Activated CD8-positive, alpha-beta T cell treated with anti-CD3 and anti-CD28 coated beads, Interleukin-2, amount 10 ng/mL, durations not matched to agents 7 days and 5 days (primary cell): ENCODE results near the gene ILKAP. TPM values are rescaled to one million over a fixed set of nuclear protein-coding genes. Genes with fewer than 3 reads are reported as not detected.

Source experiments
- ATAC-seq: fragments of 150-1000 bp; cut with Tn5 transposase; one replicate; pipeline ENCODE4 v1.10.0; 2021; ENCODE audit warnings: moderate library complexity
- CTCF ChIA-PET: fragments of 350-600 bp; sonication (Branson Sonifier 250); formaldehyde crosslinking; loops from one replicate; lab custom pipeline; 2021; ENCODE audit warnings: antibody characterized with exemption; lab: Charles Lee
- POLR2A ChIA-PET: fragments of 350-600 bp; sonication (Branson Sonifier 250); formaldehyde crosslinking; loops from one replicate; lab custom pipeline; 2021; ENCODE audit warnings: antibody characterized with exemption; lab: Charles Lee
- DNase-seq: peaks from one replicate; pipeline ENCODE4 v3.0.0-alpha.2; 2020
- H3K27ac Mint-ChIP-seq: one replicate; pipeline ENCODE4 v1.8.0; 2021; ENCODE audit warnings: mild to moderate bottlenecking, mixed read lengths
- H3K27me3 Mint-ChIP-seq: one replicate; pipeline ENCODE4 v1.8.0; 2021; ENCODE audit warnings: low read depth, mixed read lengths
- H3K36me3 Mint-ChIP-seq: one replicate; pipeline ENCODE4 v1.8.0; 2021; ENCODE audit warnings: low read depth, mixed read lengths
- H3K4me1 Mint-ChIP-seq: one replicate; pipeline ENCODE4 v1.8.0; 2021; ENCODE audit warnings: low read depth, mixed read lengths
- H3K4me3 Mint-ChIP-seq: one replicate; pipeline ENCODE4 v1.8.0; 2021; ENCODE audit warnings: mild to moderate bottlenecking, mixed read lengths
- H3K9me3 Mint-ChIP-seq: one replicate; pipeline ENCODE4 v1.8.0; 2022; ENCODE audit warnings: mixed read lengths; ENCODE audit not compliant: insufficient read depth
- total RNA-seq, 2 experiments: library from RNA; stranded (reverse); gene quantifications; one replicate each; pipeline ENCODE4 v1.2.3, GENCODE V29; 2021

Gene ILKAP
- total RNA-seq, 2 experiments from 2014 or later = 58.3 to 62.7 TPM

GRCh38 chr2:238120463-238121298, 82.8 kb downstream of the ILKAP start:
- no peaks in the 10 kb centered on the region for H3K4me1 Mint-ChIP-seq
- POLR2A ChIA-PET = no interaction called here
- peaks cover 7% of the 10 kb centered on the region for H3K27me3 Mint-ChIP-seq
- no peaks in the 10 kb centered on the region for H3K9me3 Mint-ChIP-seq
- ATAC-seq (no peak), DNase-seq (no peak)
- CTCF ChIA-PET = no interaction called here
- no peak overlapping the region for H3K4me3 Mint-ChIP-seq
- no peak overlapping the region for H3K27ac Mint-ChIP-seq
- no peaks in the 10 kb centered on the region for H3K36me3 Mint-ChIP-seq

Other genes starting within 250 kb of the ILKAP start
- gene UBE2F, start 236.7 kb downstream of the ILKAP start, total RNA-seq = 10 to 100 TPM; 70.2 to 71.9 TPM
- gene SCLY, start 142.7 kb downstream of the ILKAP start, total RNA-seq = 10 to 100 TPM; 34.1 to 40.4 TPM
- gene ESPNL, start 103.4 kb downstream of the ILKAP start, total RNA-seq = under 1 TPM; 0.10 to 0.13 TPM
- not detected for gene KLHL30, start 65.0 kb downstream of the ILKAP start, total RNA-seq
- gene ERFE, start 44.7 kb downstream of the ILKAP start, total RNA-seq = under 1 TPM; 0.37 to 0.50 TPM
- 1 to 10 TPM; 4.7 to 4.8 TPM for gene HES6, start 36.3 kb upstream of the ILKAP start, total RNA-seq
- gene PER2, start 84.9 kb upstream of the ILKAP start, total RNA-seq = 10 to 100 TPM; 14.6 to 17.6 TPM
- gene TRAF3IP1, start 116.8 kb upstream of the ILKAP start, total RNA-seq = 1 to 10 TPM; 7.1 to 7.5 TPM
- gene ASB1, start 223.2 kb upstream of the ILKAP start, total RNA-seq = 10 to 100 TPM; 27.9 to 31.0 TPM